SK-N-SH (cell line): ENCODE data around the gene FCRL6.

Source experiments
- CTCF ChIP-seq: fragments of 200-600 bp; sonication (generic); IDR thresholded peaks from 2 replicates; pipeline ENCODE4 v1.6.1; 2017; ENCODE audit warnings: antibody characterized with exemption, mild to moderate bottlenecking, moderate library complexity
- ELF1 ChIP-seq: IDR thresholded peaks from 2 replicates; pipeline ENCODE4 v1.4.0; 2012
- EP300 ChIP-seq, 2 experiments: IDR thresholded peaks; 2 replicates each; pipeline versions ENCODE4 v1.4.0 to v1.6.1; 2012; ENCODE audit warnings: borderline replicate concordance in 1 of 2, low read depth in 1 of 2, low read length in 1 of 2
- EZH2phosphoT487 ChIP-seq: fragments of 200-600 bp; sonication (generic); IDR thresholded peaks from 2 replicates; pipeline ENCODE4 v1.6.1; 2017; ENCODE audit warnings: low read depth, mixed run types, mild to moderate bottlenecking, antibody characterized with exemption, moderate library complexity, borderline replicate concordance
- GABPA ChIP-seq: IDR thresholded peaks from 2 replicates; pipeline ENCODE4 v1.4.0; 2012; ENCODE audit warnings: low read depth, mild to moderate bottlenecking
- PBX3 ChIP-seq: IDR thresholded peaks from 2 replicates; pipeline ENCODE4; 2012
- POLR2AphosphoS5 ChIP-seq: IDR thresholded peaks from 2 replicates; pipeline ENCODE4 v1.6.1; 2012; ENCODE audit warnings: low read depth, low read length
- SIN3A ChIP-seq: IDR thresholded peaks from 2 replicates; pipeline ENCODE4 v1.6.1; 2012; ENCODE audit warnings: low read depth, mild to moderate bottlenecking, low read length, moderate library complexity, borderline replicate concordance
- SMC3 ChIP-seq: IDR thresholded peaks from 2 replicates; pipeline ENCODE4 v1.6.1; 2012; ENCODE audit warnings: low read depth, low read length, improper control_type of control experiment
- TEAD4 ChIP-seq: IDR thresholded peaks from 2 replicates; pipeline ENCODE4 v1.4.0; 2012; ENCODE audit warnings: mild to moderate bottlenecking, borderline replicate concordance; ENCODE audit not compliant: insufficient read depth
- USF1 ChIP-seq: IDR thresholded peaks from 2 replicates; pipeline ENCODE4 v1.4.0; 2012; ENCODE audit warnings: low read depth, borderline replicate concordance
- YY1 ChIP-seq: IDR thresholded peaks from 2 replicates; pipeline ENCODE4 v1.4.0; 2012; ENCODE audit warnings: low read depth, mild to moderate bottlenecking
- ZBTB33 ChIP-seq: IDR thresholded peaks from 2 replicates; pipeline ENCODE4 v1.4.0; 2012; ENCODE audit warnings: low read depth, borderline replicate concordance

GRCh38 chr1:159860456-159860855 lies 58.3 kb downstream of the FCRL6 start:
- no peak for TF ChIP-seq SMC3
- TF ChIP-seq CTCF: no peak
- no peak for TF ChIP-seq EZH2phosphoT487
- TF ChIP-seq POLR2AphosphoS5: no peak
- no peak for TF ChIP-seq YY1
- TF ChIP-seq PBX3: no peak
- TF ChIP-seq ELF1: no peak
- TF ChIP-seq TEAD4: no peak
- no peak for TF ChIP-seq SIN3A
- no peak for TF ChIP-seq GABPA
- TF ChIP-seq ZBTB33: no peak
- TF ChIP-seq EP300 (IDR thresholded peaks at IDR 0.05; ENCODE audit: borderline replicate concordance in 1 of 2, low read depth in 1 of 2, low read length in 1 of 2): no peak
- TF ChIP-seq USF1: no peak
